Measurements from ENCODE around the gene KIF26B. TPM values are rescaled to one million over a fixed set of nuclear protein-coding genes. Genes with fewer than 3 reads are reported as not detected.

Gene KIF26B
- total RNA-seq, 1 experiment from 2014 or later, result 2.3 TPM

- no peaks in the 10 kb centered on the region for H3K9me3 ChIP-seq (ENCODE audit: low read length)
- no peak overlapping the region for H3K27ac ChIP-seq (ENCODE audit: low read length)
- DNase-seq, result no peak
- no peaks in the 10 kb centered on the region for H3K36me3 ChIP-seq (ENCODE audit: insufficient read depth, low read length)
- no peak overlapping the region for H3K4me3 ChIP-seq (ENCODE audit: low read length)
- no peaks in the 10 kb centered on the region for H3K27me3 ChIP-seq (ENCODE audit: low read length)
- no peaks in the 10 kb centered on the region for H3K9me2 ChIP-seq (replicated peaks; ENCODE audit: insufficient read depth, low read length)
- no peaks in the 10 kb centered on the region for H3K79me2 ChIP-seq (ENCODE audit: low read length)
- H2AFZ ChIP-seq (ENCODE audit: low read length), result no peak overlapping the region
- no peak overlapping the region for H3K4me2 ChIP-seq (ENCODE audit: low read depth, low read length, poor library complexity, severe bottlenecking)
- peaks cover 13% of the 10 kb centered on the region for H3K4me1 ChIP-seq (ENCODE audit: low read length)
- 0 out of 2 replicates have a peak, but pooled peaks cover 3% of the 10 kb centered on the region for H4K20me1 ChIP-seq (ENCODE audit: insufficient read depth, low read depth, low read length)
- H3K9ac ChIP-seq (ENCODE audit: low read length), result no peak overlapping the region
Measured at GRCh38 chr1:245406426-245406825, 251.6 kb downstream of the KIF26B start.

GRCh38 chr1:245407983-245408382, 253.2 kb downstream of the KIF26B start:
- Histone ChIP-seq H2AFZ (ENCODE audit: low read length) (no peak overlapping the region), H3K4me1 (ENCODE audit: low read length) (peaks cover 13% of the 10 kb centered on the region), H3K79me2 (ENCODE audit: low read length) (no peaks in the 10 kb centered on the region), H3K4me2 (ENCODE audit: low read depth, low read length, poor library complexity, severe bottlenecking) (no peak overlapping the region), H3K27me3 (ENCODE audit: low read length) (no peaks in the 10 kb centered on the region), H3K4me3 (ENCODE audit: low read length) (no peak overlapping the region), H3K9me3 (ENCODE audit: low read length) (no peaks in the 10 kb centered on the region), H4K20me1 (ENCODE audit: insufficient read depth, low read depth, low read length) (0 out of 2 replicates have a peak, but pooled peaks cover 3% of the 10 kb centered on the region), H3K36me3 (ENCODE audit: insufficient read depth, low read length) (no peaks in the 10 kb centered on the region), H3K9me2 (replicated peaks; ENCODE audit: insufficient read depth, low read length) (no peaks in the 10 kb centered on the region), H3K9ac (ENCODE audit: low read length) (no peak overlapping the region), H3K27ac (ENCODE audit: low read length) (no peak overlapping the region)
- DNase-seq, result no peak

GRCh38 chr1:245409341-245410195, 254.8 kb downstream of the KIF26B start:
- no peaks in the 10 kb centered on the region for H3K36me3 ChIP-seq (ENCODE audit: insufficient read depth, low read length)

GRCh38 chr1:245411245-245412036, 256.7 kb downstream of the KIF26B start:
- no peak overlapping the region for H3K4me2 ChIP-seq (ENCODE audit: low read depth, low read length, poor library complexity, severe bottlenecking)
- 0 out of 2 replicates have a peak, but pooled peaks cover 3% of the 10 kb centered on the region for H4K20me1 ChIP-seq (ENCODE audit: insufficient read depth, low read depth, low read length)
- no peaks in the 10 kb centered on the region for H3K4me1 ChIP-seq (ENCODE audit: low read length)
- H3K4me3 ChIP-seq (ENCODE audit: low read length), result no peak overlapping the region
- no peak overlapping the region for H3K9ac ChIP-seq (ENCODE audit: low read length)
- H3K36me3 ChIP-seq (ENCODE audit: insufficient read depth, low read length), result no peaks in the 10 kb centered on the region
- H3K9me3 ChIP-seq (ENCODE audit: low read length), result no peaks in the 10 kb centered on the region
- DNase-seq, result no peak
- no peaks in the 10 kb centered on the region for H3K27me3 ChIP-seq (ENCODE audit: low read length)
- no peaks in the 10 kb centered on the region for H3K9me2 ChIP-seq (replicated peaks; ENCODE audit: insufficient read depth, low read length)
- no peak overlapping the region for H3K27ac ChIP-seq (ENCODE audit: low read length)
- no peaks in the 10 kb centered on the region for H3K79me2 ChIP-seq (ENCODE audit: low read length)
- H2AFZ ChIP-seq (ENCODE audit: low read length), result no peak overlapping the region

More at GRCh38 chr1:245409341-245410195, 254.8 kb downstream of the KIF26B start:
- Histone ChIP-seq H3K4me1 (ENCODE audit: low read length) (no peaks in the 10 kb centered on the region), H3K4me2 (ENCODE audit: low read depth, low read length, poor library complexity, severe bottlenecking) (no peak overlapping the region), H3K9me3 (ENCODE audit: low read length) (no peaks in the 10 kb centered on the region), H2AFZ (ENCODE audit: low read length) (no peak overlapping the region), H3K79me2 (ENCODE audit: low read length) (no peaks in the 10 kb centered on the region), H4K20me1 (ENCODE audit: insufficient read depth, low read depth, low read length) (0 out of 2 replicates have a peak, but pooled peaks cover 3% of the 10 kb centered on the region), H3K9me2 (replicated peaks; ENCODE audit: insufficient read depth, low read length) (no peaks in the 10 kb centered on the region), H3K9ac (ENCODE audit: low read length) (no peak overlapping the region), H3K4me3 (ENCODE audit: low read length) (no peak overlapping the region), H3K27me3 (ENCODE audit: low read length) (no peaks in the 10 kb centered on the region), H3K27ac (ENCODE audit: low read length) (no peak overlapping the region)
- no peak for DNase-seq

- Histone ChIP-seq H3K4me2 (ENCODE audit: low read depth, low read length, poor library complexity, severe bottlenecking) (no peak overlapping the region), H3K36me3 (ENCODE audit: insufficient read depth, low read length) (no peaks in the 10 kb centered on the region), H2AFZ (ENCODE audit: low read length) (no peak overlapping the region), H3K4me3 (ENCODE audit: low read length) (no peak overlapping the region), H3K9me2 (replicated peaks; ENCODE audit: insufficient read depth, low read length) (no peaks in the 10 kb centered on the region), H4K20me1 (ENCODE audit: insufficient read depth, low read depth, low read length) (0 out of 2 replicates have a peak, but pooled peaks cover 3% of the 10 kb centered on the region), H3K9me3 (ENCODE audit: low read length) (no peaks in the 10 kb centered on the region), H3K9ac (ENCODE audit: low read length) (no peak overlapping the region), H3K27ac (ENCODE audit: low read length) (no peak overlapping the region), H3K27me3 (ENCODE audit: low read length) (no peaks in the 10 kb centered on the region), H3K4me1 (ENCODE audit: low read length) (no peaks in the 10 kb centered on the region), H3K79me2 (ENCODE audit: low read length) (no peaks in the 10 kb centered on the region)
- no peak for DNase-seq
Measured at GRCh38 chr1:245412306-245412705, 257.5 kb downstream of the KIF26B start.

- no peaks in the 10 kb centered on the region for H3K36me3 ChIP-seq (ENCODE audit: insufficient read depth, low read length)
- H3K79me2 ChIP-seq (ENCODE audit: low read length), result no peaks in the 10 kb centered on the region
- DNase-seq, result no peak
- H3K4me2 ChIP-seq (ENCODE audit: low read depth, low read length, poor library complexity, severe bottlenecking), result no peak overlapping the region
- no peaks in the 10 kb centered on the region for H4K20me1 ChIP-seq (ENCODE audit: insufficient read depth, low read depth, low read length)
- no peak overlapping the region for H3K4me3 ChIP-seq (ENCODE audit: low read length)
- H3K4me1 ChIP-seq (ENCODE audit: low read length), result no peaks in the 10 kb centered on the region
- no peak overlapping the region for H2AFZ ChIP-seq (ENCODE audit: low read length)
- H3K9ac ChIP-seq (ENCODE audit: low read length), result no peak overlapping the region
- no peaks in the 10 kb centered on the region for H3K9me2 ChIP-seq (replicated peaks; ENCODE audit: insufficient read depth, low read length)
- no peaks in the 10 kb centered on the region for H3K27me3 ChIP-seq (ENCODE audit: low read length)
- no peak overlapping the region for H3K27ac ChIP-seq (ENCODE audit: low read length)
- H3K9me3 ChIP-seq (ENCODE audit: low read length), result no peaks in the 10 kb centered on the region
Measured at GRCh38 chr1:245416781-245417180, 262.0 kb downstream of the KIF26B start.

- no peaks in the 10 kb centered on the region for H3K9me3 ChIP-seq (ENCODE audit: low read length)
- H3K4me2 ChIP-seq (ENCODE audit: low read depth, low read length, poor library complexity, severe bottlenecking), result no peak overlapping the region
- H4K20me1 ChIP-seq (ENCODE audit: insufficient read depth, low read depth, low read length), result no peaks in the 10 kb centered on the region
- no peaks in the 10 kb centered on the region for H3K9me2 ChIP-seq (replicated peaks; ENCODE audit: insufficient read depth, low read length)
- no peaks in the 10 kb centered on the region for H3K79me2 ChIP-seq (ENCODE audit: low read length)
- no peaks in the 10 kb centered on the region for H3K36me3 ChIP-seq (ENCODE audit: insufficient read depth, low read length)
- H3K27me3 ChIP-seq (ENCODE audit: low read length), result no peaks in the 10 kb centered on the region
- no peaks in the 10 kb centered on the region for H3K4me1 ChIP-seq (ENCODE audit: low read length)
- no peak overlapping the region for H3K9ac ChIP-seq (ENCODE audit: low read length)
- DNase-seq, result no peak
- H3K4me3 ChIP-seq (ENCODE audit: low read length), result no peak overlapping the region
- no peak overlapping the region for H2AFZ ChIP-seq (ENCODE audit: low read length)
- no peak overlapping the region for H3K27ac ChIP-seq (ENCODE audit: low read length)
Measured at GRCh38 chr1:245418077-245418476, 263.3 kb downstream of the KIF26B start.

GRCh38 chr1:245419461-245419978, 264.7 kb downstream of the KIF26B start:
- no peak overlapping the region for H3K4me3 ChIP-seq (ENCODE audit: low read length)
- no peaks in the 10 kb centered on the region for H3K79me2 ChIP-seq (ENCODE audit: low read length)
- no peaks in the 10 kb centered on the region for H3K27me3 ChIP-seq (ENCODE audit: low read length)
- no peak overlapping the region for H3K4me2 ChIP-seq (ENCODE audit: low read depth, low read length, poor library complexity, severe bottlenecking)
- no peak for DNase-seq
- no peak overlapping the region for H2AFZ ChIP-seq (ENCODE audit: low read length)
- H3K27ac ChIP-seq (ENCODE audit: low read length), result no peak overlapping the region
- H3K4me1 ChIP-seq (ENCODE audit: low read length), result no peaks in the 10 kb centered on the region
- no peaks in the 10 kb centered on the region for H3K36me3 ChIP-seq (ENCODE audit: insufficient read depth, low read length)
- H3K9me3 ChIP-seq (ENCODE audit: low read length), result no peaks in the 10 kb centered on the region
- no peaks in the 10 kb centered on the region for H4K20me1 ChIP-seq (ENCODE audit: insufficient read depth, low read depth, low read length)
- H3K9ac ChIP-seq (ENCODE audit: low read length), result no peak overlapping the region
- H3K9me2 ChIP-seq (replicated peaks; ENCODE audit: insufficient read depth, low read length), result no peaks in the 10 kb centered on the region
